GM19328 (cell line): ENCODE results near the gene TSPAN15.

Experiments
- ATAC-seq: cut with Tn5 transposase; IDR thresholded peaks from one replicate; pipeline ENCODE4 v1.9.1; 2021; ENCODE audit warnings: mild to moderate bottlenecking, moderate library complexity; ENCODE audit not compliant: unreplicated experiment

TSPAN15 gene

DNA sequence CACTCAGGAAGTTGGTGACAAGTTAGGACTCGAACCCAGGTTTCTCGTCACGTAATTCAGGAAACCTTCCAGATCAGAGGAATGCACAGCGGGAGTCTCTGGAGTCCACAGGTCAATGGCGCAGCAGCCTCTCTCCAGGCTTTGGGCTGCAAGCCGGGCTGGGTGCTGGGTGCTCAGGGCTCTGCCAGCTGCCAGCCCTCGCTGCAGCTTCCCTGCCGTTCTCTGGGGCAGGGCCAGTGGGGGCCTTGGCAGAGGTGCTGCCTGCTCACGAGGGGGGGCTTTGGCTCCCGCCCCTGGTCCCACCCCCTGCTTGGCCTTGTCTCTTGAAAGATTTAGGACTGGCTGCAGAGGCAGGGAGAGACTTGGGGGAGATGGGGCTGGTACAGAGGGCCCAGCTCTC, 34.6 kb upstream of the TSPAN15 start, which contains the start of gene TACR2:
Gene TACR2, minus strand, starts transcription at position 224 of the 400 bp plus-strand sequence. CDS start 595 bp downstream, outside the sequence.
- ATAC-seq, result no peak

DNA sequence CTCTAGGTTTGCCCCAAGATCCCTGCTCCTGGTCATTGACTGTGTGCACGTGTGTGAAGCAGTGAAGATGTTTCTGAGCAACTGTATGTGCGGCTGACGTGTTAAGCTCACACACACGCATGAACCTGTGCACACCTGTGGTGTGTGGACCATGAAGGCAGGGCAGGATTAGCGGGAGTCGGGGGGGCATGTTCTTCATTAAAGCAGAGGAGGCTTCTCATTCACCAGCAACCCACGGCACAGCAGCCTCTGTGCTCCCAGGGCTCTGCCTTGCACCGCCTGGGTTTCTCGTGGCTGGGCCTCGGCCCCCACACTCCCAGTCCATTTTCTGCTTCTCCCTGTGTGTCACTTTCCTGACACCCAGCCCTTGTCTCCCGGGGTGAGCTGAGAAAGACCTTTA, 33.7 kb upstream of the TSPAN15 start:
- no peak for ATAC-seq

DNA sequence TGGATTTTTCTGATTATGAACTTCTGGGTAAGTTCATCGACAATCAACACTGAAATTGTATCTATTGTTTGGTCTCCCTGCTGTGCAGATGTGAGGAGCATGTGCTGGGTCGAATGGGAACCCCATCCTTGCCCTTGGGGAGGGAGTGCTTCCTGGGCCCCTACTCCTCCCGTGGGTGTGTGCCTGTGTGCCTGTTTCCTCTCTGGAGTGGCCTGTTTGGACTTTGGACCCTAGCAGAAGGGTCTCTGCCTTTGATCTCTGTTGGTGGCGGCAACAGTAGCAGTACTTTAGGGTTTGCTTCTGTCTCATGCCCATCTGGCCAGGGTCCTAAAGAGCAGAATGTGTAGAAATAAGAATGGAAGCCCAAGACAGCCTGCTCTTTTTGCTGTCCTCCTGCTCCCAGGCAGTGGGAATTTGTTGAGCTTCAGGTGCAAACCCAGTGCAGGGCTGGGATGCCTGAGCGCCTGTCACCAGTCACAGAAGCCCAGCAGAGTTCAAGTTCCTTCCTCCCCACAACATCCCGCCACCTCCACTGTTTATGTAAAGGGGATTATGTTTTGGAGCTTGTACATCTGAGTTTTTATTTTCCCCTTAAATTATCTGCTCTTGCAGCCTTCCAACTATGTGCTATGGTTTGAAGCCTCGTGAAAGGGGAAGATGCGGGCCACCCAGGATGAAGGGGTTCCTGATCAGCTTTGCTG, 33.1 kb upstream of the TSPAN15 start:
- no peak for ATAC-seq

DNA sequence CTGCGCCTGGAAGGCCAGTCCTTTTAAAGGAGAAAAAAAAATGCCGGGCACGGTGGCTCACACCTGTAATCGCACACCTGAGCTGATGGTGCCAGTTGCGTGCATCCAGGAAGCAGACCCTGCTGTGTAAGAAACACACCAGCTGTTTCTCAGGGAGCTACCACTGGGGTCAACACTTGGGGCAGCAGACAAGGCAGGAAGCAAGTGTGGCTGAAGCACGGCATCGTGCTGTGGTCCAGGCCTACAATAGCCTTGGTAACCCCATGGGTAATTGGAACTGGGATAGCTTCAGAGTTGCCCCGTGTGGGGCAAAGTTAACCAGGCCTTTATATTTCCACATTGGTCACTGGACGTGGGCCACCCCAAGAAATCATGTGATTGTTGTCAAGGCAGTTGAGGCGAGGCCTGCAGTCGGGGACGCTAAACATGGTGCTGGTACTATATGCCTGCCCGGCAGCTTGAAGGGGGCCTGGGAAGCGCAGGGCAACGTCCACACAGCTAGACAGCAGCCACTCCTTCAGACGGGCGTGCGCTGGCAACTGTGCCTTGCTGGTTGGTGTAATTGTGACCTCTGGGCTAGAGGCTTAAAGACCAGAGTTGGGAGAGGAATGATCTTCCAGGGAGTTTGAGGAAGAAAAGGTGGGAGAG, 32.0 kb upstream of the TSPAN15 start:
- no peak for ATAC-seq

DNA sequence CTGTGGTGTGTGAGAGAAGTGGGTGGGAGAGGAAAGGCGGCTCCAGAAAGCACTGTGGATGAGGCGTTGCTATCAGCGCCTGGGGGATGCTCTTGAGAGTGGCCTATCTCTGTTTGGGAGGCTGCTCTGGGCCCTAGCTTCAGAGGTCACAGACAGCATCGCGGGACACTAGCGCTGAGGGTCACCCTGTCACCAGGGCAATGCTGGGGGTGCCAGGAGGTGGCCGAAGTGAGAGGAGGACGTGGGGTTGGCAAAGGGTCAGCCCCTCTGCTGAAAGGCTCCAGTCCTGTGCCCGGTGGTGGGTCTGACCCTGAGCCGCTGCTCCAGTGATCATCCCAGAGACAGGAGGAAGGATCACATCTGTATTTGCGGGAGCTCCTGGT, 31.5 kb upstream of the TSPAN15 start:
- no peak for ATAC-seq

DNA sequence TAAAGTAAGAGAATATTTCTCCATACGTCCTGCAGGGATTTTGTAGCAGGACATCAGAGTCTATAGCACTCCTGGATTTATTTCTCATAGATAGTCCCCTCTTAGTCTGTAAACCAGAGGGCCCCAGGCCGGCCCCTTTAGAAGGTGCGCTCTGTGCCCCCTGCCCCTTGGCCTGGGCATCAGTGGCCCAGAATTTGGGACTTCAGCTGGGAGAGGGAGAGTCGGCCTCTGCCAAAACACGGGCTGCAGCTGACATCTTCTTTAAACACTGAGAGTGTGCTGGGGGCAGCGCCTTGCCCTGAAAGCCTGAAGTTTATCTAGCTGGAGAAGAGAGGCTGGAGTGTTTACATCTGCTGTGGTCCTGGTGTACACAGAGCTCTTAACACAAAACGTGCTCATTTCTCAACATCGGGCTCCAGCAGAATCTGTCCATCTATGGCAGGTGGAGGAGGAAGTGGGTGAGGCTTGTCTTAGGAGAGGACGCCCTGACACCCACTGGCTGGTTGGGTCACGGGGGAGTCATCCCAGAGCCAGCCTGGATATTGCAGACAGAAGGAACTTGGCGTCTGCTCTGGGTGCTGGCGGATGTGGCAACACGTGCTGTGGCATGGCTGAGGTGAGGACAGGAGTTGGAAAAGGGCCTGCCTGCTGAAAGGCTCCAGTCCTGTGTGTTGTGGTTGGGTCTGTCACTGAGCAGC, 29.5 kb upstream of the TSPAN15 start:
- no peak for ATAC-seq

DNA sequence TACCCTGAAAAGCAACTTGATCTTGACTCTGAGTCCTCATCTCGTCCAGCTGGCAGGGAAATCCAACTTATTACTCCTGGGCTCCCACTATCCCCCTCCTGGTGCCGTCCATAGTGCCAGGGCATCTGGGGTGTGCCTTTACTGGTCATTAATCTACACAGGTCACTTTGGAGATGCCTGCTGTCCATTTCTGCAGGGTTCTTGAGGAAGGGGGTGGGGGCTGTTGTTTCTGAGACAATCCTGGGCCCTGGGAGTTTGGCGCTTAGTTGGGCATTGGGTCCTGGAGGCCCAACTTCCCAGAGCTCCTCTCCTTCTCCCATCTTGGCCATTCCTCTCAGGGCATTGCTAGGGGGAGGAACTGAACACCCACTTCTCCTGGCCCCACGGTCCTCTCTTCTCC, 28.6 kb upstream of the TSPAN15 start:
- ATAC-seq, result no peak

DNA sequence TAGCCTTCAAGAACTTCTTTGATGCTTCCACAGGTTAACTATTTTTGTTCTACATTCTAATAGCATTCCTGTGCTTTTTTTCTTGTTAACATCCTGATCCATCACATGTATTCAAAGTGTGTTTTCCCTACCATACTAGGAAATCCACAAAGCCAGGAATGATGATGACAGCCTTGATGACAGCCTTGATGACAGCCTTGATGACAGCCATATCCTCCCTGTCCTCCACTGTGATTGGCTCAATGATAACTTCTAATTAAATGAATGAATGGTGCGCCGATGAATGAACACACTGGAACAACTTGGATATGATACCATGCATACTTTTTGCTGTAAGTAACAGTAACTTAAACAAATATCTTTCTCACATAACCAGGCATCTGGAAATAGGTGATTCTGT, 26.2 kb upstream of the TSPAN15 start:
- ATAC-seq, result no peak

DNA sequence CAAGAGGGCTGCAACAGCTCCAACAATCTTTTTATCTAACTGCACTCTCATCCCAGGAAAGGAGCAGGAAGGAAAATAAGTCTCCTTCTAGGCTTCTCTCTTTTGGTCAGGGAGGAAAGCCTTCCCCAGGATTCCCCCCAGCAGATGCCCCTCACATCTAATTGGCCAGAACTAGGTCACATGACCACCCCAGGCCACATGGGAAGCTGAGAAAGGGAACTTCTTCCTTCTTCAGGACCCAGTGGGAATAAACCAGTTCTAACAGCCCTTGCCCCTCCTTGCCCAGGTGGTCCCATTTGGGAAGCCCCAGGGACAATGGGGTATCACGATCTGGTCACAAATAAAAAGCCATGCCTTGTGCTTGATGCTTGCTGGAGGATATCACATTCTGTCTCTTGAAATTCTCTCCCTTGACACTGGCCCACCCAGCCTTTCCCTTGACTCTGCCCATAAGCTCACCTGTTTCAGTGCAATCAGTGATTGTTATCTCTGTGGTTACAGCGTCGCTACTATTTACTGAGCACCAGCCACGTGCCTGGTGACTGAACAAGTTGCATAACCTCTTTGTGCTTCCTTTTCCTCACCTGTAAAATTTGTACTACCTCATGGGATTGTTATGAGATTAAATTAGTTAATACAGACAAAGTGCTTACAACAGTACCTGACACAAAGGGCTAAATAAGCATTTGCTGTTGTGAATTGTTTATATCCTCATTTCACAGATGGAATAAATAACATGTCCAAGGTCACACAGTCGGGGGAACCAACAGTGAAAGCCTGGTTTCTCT, 25.6 kb upstream of the TSPAN15 start:
- ATAC-seq, result no peak

DNA sequence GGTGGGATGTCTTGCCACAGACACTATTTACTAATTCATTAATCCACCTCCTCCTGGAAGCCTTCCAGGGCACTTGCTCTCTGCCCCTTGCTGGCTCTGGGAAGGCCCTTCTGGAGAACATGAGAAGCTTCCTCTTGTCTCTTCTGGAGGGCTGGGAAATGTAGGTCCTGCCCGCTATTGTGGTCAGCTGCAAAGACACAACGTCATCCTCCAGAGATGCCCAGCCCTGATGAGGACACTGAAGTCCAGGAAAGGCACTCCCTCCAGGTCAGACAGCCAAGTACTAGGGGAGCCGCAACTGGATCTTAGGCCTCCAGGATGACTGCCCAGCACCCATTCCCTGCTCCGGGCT, 24.9 kb upstream of the TSPAN15 start:
- no peak for ATAC-seq

DNA sequence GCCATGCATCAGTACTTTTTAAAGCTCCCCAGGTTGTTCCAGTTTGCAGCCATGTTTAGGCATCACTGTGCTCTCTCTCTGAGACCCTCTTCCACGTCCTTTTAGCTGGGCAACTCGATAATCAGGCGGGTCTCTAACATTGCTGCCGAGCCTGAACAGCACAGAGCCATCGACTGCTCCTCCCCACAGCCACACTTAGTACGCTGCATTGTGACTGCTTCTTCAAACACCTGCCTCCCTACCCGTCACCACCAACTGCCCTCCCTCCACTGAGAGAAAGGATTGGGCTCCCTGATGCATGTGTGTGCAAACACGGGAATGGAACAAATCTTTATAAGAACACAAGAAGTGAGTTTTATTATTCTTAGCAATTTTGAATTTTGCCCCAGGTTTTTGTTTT, 23.1 kb upstream of the TSPAN15 start:
- no peak for ATAC-seq

DNA sequence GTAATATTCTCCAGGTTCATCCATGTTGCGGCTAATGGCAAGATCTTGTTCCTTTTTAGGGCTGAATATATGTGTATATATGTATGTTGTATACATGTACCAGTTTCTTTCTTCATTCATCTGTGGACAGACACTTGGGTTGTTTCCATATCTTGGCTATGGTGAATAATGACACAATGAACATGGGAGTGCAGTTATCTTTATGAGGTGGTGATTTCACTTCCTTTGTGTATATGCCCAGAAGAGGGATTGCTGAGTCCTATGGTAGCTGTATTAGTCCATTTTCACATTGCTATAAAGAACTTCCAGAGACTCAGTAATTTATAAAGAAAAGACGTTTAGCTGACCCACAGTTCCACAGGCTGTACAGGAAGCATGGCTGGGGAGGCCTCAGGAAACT, 17.1 kb upstream of the TSPAN15 start:
- ATAC-seq, result no peak

DNA sequence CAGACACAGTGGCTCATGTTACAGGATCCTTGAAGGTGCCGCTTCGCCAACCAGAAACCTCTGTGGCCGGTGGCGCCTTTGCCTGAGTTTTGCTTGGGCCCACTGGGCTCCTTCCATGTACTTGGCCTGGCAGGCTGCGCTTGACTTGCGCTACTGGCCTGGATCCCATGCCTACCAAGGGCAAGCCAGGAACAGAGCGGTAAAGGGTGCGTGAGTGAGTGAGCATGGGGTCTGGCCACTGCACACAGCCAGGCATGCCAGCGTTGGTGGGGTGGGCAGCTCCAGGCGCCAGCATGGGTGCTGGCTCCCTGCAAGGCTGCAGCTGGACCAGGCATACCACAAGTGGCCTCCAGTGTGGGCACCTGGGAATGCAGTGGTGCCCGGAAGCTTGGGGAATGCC, 16.3 kb upstream of the TSPAN15 start:
- no peak for ATAC-seq

DNA sequence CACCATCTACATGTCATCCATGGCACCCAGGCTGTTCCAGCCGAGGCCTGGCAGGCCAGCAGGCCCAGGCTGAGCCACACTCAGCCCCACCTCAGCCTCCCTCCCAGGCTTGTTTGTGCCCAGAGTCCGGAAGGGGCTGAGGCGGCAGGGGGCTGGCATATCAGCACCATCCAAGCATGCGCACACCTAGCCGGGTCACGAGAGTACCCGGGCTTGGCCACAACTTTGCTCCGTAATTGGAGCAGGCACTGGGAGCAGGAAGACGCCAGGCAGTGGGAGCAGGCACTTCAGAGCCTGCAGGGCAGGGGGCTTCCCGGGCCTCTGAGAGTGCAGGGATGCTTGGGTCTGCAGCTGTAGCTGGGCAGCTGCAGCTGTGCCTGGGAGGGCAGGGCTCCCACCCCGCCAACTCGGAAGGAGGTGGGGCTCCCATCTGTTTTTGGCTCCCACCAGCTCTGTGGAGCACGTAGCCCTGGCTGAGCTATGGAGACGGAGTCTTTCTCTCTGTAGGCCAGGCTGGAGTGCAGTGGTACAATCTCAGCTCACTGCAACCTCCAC, 15.2 kb upstream of the TSPAN15 start:
- ATAC-seq, result no peak

DNA sequence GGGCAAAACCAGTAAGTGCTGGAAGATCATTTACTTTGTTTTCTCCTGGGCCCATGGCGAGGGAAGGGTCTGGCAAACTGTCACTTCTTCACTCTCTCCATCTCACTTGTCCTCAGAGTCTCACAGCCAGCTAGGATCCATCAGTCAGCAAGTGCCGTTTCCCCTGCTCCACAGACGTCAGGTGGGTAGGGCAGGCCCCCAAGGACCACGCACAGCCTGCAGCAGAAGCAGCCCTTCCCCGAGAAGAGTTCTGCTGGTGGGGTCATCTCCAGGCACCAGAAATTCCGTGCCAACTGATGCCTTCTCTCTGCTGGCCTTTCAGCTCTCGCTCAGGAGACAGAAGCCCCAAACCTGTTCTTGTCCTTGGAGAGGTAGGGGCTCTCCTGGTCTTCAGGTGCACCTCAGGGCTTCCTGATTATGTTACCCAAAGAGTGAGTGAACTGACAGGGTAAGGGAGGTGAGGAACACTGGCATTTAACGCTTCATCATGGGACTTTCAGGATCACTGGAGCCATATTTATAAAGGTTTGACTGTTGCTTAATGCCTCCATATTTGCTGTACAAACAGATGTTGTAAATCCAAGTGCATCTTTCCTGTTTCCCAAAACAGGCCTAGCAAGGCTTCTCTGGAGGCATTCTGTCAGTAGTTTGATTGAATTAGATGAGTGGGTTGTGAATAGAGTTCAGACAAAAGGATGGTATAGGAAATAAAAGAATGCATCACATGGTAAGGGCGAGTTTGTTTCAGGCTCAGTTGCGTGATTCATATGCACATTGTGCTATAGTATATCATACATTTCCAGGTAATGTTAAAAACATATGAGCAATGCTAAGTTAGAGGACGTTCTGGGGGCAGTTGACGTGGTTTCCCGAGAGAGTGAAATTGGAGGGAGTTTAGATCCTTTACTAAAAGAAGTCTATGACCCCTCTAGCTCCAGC, 13.7 kb upstream of the TSPAN15 start:
- no peak for ATAC-seq

DNA sequence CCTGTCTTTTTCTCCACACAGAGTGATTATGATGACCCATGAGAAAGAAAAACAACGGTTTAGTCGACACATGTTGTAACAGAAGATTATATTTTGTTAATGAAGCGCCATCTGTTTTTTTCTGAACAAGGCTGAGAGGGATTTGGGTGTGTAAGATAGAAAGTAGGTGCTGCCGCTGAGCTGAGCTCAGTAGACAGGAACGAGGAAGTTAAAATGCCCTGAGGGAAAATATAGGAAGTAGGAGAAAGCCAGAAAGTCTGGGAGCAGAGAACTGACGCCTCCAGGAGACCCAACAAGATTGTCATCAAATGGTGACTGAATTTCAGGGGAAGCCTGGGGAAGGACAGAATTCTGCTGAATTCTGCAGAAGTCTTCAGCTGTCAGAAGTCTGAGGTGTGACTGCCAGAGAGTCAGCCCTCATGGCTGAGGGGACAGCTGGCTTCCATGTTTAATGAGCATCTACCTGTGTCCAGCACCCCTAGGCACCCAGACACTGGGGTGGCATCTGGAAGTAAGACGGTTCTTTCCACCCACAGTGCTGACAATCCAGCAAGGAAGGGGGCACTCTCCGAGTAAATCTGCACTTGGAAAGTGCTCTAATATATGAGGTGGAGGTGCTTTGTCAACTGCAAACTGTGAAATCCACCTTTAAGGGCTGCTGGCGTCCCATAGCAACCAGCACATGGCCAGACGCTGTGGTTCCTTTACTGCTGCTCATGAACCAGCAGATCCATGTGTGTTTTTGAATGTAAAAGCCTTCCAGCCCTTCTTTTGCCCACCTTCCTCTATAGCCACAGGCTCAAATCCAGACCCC, 12.5 kb upstream of the TSPAN15 start:
- ATAC-seq, result no peak

DNA sequence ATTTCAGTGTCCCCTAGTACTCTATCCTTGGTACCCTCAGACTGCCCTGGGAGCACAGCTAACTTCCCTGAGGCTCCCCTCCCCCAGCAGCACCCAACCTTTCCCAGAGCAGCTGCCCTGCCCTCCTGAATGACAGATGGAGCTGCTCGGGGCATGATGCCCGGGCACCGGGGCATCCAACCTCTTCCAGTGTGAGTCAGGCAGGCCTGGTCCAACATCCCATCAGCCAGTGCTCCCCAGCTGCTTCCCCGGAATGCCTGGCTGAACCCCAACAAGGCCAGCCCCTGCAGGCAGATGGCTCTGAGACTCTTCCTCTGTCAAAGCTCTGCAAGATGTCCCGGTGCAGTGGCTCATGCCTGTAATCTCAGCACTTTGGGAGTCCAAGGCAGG, 11.9 kb upstream of the TSPAN15 start:
- no peak for ATAC-seq

DNA sequence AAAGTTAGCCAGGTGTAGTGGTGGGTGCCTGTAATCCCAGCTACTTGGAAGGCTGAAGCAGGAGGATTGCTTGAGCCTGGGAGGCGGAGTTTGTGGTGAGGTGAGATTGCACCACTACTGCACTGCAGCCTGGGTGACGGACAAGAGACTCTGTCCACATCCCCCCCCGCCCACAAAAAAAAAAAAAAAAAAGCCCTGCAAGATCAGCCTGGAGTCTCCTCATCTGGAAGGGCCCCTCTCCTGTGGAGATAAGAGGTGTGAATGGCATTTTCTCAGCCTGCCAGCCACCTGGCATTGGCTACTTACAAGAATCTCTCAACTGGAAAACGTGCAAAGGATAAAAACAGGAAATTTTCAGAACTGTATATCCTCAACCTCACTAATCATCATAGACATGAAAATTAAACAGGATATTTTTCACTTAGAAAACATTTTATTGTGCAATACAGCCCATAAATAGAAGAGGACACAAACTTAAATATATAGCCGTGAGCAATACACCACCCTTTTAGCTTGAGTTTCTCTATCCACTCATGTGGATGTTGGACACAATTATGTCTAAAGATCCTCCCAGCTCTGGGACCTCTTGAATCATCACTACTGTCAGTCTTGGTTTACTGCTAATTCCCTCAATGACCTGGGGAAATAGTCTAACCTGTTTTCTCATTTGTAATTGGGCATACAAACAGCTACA, 11.3 kb upstream of the TSPAN15 start:
- no peak for ATAC-seq

DNA sequence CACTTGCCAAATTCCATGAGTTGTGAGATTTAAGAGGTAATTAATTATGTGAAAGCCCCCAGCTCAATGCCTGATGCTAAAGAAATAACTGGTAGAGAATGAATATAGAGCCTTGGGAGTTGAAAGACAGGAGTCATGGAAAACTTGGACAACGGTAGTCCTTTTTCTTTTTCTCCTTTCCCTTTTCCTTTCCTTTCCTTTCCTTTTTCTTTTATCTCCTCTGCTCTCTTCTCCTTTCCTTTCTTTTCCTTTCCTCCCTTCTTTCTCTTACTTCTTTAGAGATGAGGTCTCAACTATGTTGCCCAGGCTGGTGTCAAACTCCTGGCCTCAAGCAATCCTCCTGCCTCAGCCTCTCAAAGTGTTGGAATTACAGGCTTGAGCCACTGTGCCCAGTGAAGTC, 7.9 kb upstream of the TSPAN15 start:
- ATAC-seq, result no peak
